H1 (cell line): Measurements from ENCODE around the gene IL1R1. TPM values are rescaled to one million over a fixed set of nuclear protein-coding genes. Genes with fewer than 3 reads are reported as not detected.
A peak's percentile ranks its signal among the peaks of the same experiment; 100 is the strongest.

ENCODE experiments used
- CTCF ChIA-PET: fragments of 300-600 bp; sonication (Branson Sonifier 250); formaldehyde crosslinking; loops from one replicate; lab custom pipeline; 2021; ENCODE audit not compliant: partially characterized antibody; lab: Charles Lee
- POLR2A ChIA-PET: fragments of 300-600 bp; sonication (Branson Sonifier 250); formaldehyde crosslinking; loops from one replicate; lab custom pipeline; 2021; ENCODE audit warnings: inconsistent platforms; ENCODE audit not compliant: partially characterized antibody; lab: Charles Lee
- DNase-seq, 2 experiments: peaks; one replicate each; pipeline versions ENCODE4 v3.0.0 to v3.0.0-alpha.2; 2010 to 2022; ENCODE audit warnings: low spot score in 2 of 2, low read depth in 1 of 2, mixed read lengths in 1 of 2
- FAIRE-seq: peaks from 2 replicates; lab custom pipeline; 2011; peaks lifted over from hg19 to GRCh38; lab: Jason Lieb, UNC
- H2AFZ ChIP-seq: 2 replicates; pipeline ENCODE4 v1.8.1; 2012; ENCODE audit warnings: low read length, inconsistent platforms
- H2AK5ac ChIP-seq: 2 replicates; pipeline ENCODE4 v1.6.1; 2013; ENCODE audit warnings: low read depth, low read length
- H2BK120ac ChIP-seq: replicated peaks from 2 replicates; pipeline ENCODE3; 2013; ENCODE audit warnings: low read depth, low read length, inconsistent platforms
- H2BK12ac ChIP-seq: 2 replicates; pipeline ENCODE4 v1.6.1; 2013; ENCODE audit warnings: low read depth, low read length
- H2BK15ac ChIP-seq: 2 replicates; pipeline ENCODE4 v1.6.1; 2013; ENCODE audit warnings: low read length
- H2BK20ac ChIP-seq: 2 replicates; pipeline ENCODE4 v1.6.1; 2013; ENCODE audit warnings: low read length
- H2BK5ac ChIP-seq: 2 replicates; pipeline ENCODE4 v1.6.1; 2013; ENCODE audit warnings: low read depth, low read length
- H3K14ac ChIP-seq: 2 replicates; pipeline ENCODE4 v1.6.1; 2013; ENCODE audit warnings: inconsistent platforms; ENCODE audit not compliant: insufficient read length
- H3K18ac ChIP-seq: 2 replicates; pipeline ENCODE4 v1.6.1; 2013; ENCODE audit warnings: low read length; ENCODE audit errors: extremely low read depth
- H3K23ac ChIP-seq: 2 replicates; pipeline ENCODE4 v1.6.1; 2013; ENCODE audit warnings: inconsistent platforms; ENCODE audit not compliant: insufficient read length
- H3K23me2 ChIP-seq: 2 replicates; pipeline ENCODE4 v1.6.1; 2013; ENCODE audit warnings: low read depth, low read length
- H3K27ac ChIP-seq: 2 replicates; pipeline ENCODE4 v1.6.1; 2011; ENCODE audit warnings: low read depth, low read length, inconsistent platforms
- H3K27me3 ChIP-seq, 4 experiments: replicated peaks in 1 of 4; 1 replicate in 1 of 4; 2 replicates in 3 of 4; pipeline versions ENCODE4 v1.6.1 to v1.8.1; 2011 to 2013; ENCODE audit warnings: low read length in 3 of 4, mild to moderate bottlenecking in 3 of 4, inconsistent platforms in 2 of 4, mixed read lengths in 2 of 4, moderate library complexity in 1 of 4; ENCODE audit not compliant: control insufficient read depth in 3 of 4, insufficient read depth in 3 of 4; ENCODE audit errors: extremely low read depth in 1 of 4
- H3K36me3 ChIP-seq, 4 experiments: 2 replicates each; pipeline versions ENCODE4 v1.6.1 to v1.8.1; 2011 to 2013; ENCODE audit warnings: mild to moderate bottlenecking in 4 of 4, low read length in 3 of 4, moderate library complexity in 2 of 4, control low read depth in 1 of 4, inconsistent platforms in 1 of 4; ENCODE audit not compliant: insufficient read depth in 4 of 4, control insufficient read depth in 2 of 4
- H3K4ac ChIP-seq: replicated peaks from 2 replicates; pipeline ENCODE3; 2013; ENCODE audit warnings: low read length, low read depth, mixed read lengths, inconsistent platforms; ENCODE audit not compliant: insufficient read length
- H3K4me1 ChIP-seq, 4 experiments: replicated peaks in 1 of 4; 1 replicate in 1 of 4; 2 replicates in 3 of 4; pipeline versions ENCODE4 v1.6.1 to v1.8.1; 2011 to 2013; ENCODE audit warnings: low read length in 3 of 4, inconsistent platforms in 2 of 4, mixed read lengths in 1 of 4; ENCODE audit not compliant: insufficient read depth in 4 of 4, control insufficient read depth in 3 of 4
- H3K4me2 ChIP-seq, 2 experiments: 2 replicates each; pipeline versions ENCODE4 v1.6.1 to v1.8.1; 2011 to 2013; ENCODE audit warnings: low read depth in 2 of 2, low read length in 2 of 2, control low read depth in 1 of 2, inconsistent platforms in 1 of 2, mild to moderate bottlenecking in 1 of 2; ENCODE audit not compliant: insufficient read depth in 1 of 2
- H3K4me3 ChIP-seq, 4 experiments: fragments of 200-600, 300-600 bp in 1 of 4; sonication (generic), shearing (Covaris generic), sonication (Bioruptor Twin) in 1 of 4; 2 replicates each; pipeline versions ENCODE4 v1.5.1 to v1.8.1; 2011 to 2016; ENCODE audit warnings: low read length in 4 of 4, low read depth in 3 of 4, control low read depth in 2 of 4, inconsistent platforms in 2 of 4, mild to moderate bottlenecking in 2 of 4, mixed read lengths in 1 of 4, moderate library complexity in 1 of 4; ENCODE audit not compliant: insufficient read depth in 2 of 4; ENCODE audit errors: extremely low read depth in 1 of 4
- H3K56ac ChIP-seq: replicated peaks from 2 replicates; pipeline ENCODE3; 2013; ENCODE audit warnings: low read depth, mild to moderate bottlenecking, mixed read lengths, low read length, inconsistent platforms; ENCODE audit not compliant: insufficient read length
- H3K79me1 ChIP-seq: 2 replicates; pipeline ENCODE4 v1.6.1; 2013; ENCODE audit warnings: low read depth, low read length, control low read depth
- H3K79me2 ChIP-seq, 2 experiments: 2 replicates each; pipeline versions ENCODE4 v1.6.1 to v1.8.1; 2012 to 2013; ENCODE audit warnings: low read length in 2 of 2, mild to moderate bottlenecking in 2 of 2, inconsistent platforms in 1 of 2; ENCODE audit not compliant: insufficient read depth in 2 of 2, control insufficient read depth in 1 of 2
- H3K9ac ChIP-seq, 4 experiments: replicated peaks in 1 of 4; 1 replicate in 1 of 4; 2 replicates in 3 of 4; pipeline versions ENCODE4 v1.6.1 to v1.8.1; 2011 to 2013; ENCODE audit warnings: low read depth in 3 of 4, low read length in 3 of 4, control low read depth in 2 of 4, mild to moderate bottlenecking in 2 of 4, moderate library complexity in 2 of 4, inconsistent platforms in 1 of 4; ENCODE audit errors: extremely low read depth in 1 of 4
- H3K9me3 ChIP-seq, 2 experiments: 2 replicates each; pipeline versions ENCODE4 v1.6.1 to v1.8.1; 2012 to 2013; ENCODE audit warnings: mild to moderate bottlenecking in 2 of 2, moderate library complexity in 2 of 2, control low read depth in 1 of 2, inconsistent platforms in 1 of 2, low read depth in 1 of 2, low read length in 1 of 2, mixed read lengths in 1 of 2; ENCODE audit not compliant: insufficient read depth in 2 of 2
- H4K20me1 ChIP-seq, 2 experiments: replicated peaks in 1 of 2; 2 replicates each; pipeline versions ENCODE3 to v1.8.1; 2011 to 2013; ENCODE audit warnings: inconsistent platforms in 2 of 2, low read length in 2 of 2, mild to moderate bottlenecking in 1 of 2; ENCODE audit not compliant: insufficient read depth in 2 of 2, control insufficient read depth in 1 of 2
- H4K5ac ChIP-seq: 2 replicates; pipeline ENCODE4 v1.6.1; 2013; ENCODE audit warnings: low read length, low read depth, mixed read lengths, inconsistent platforms; ENCODE audit not compliant: insufficient read length
- H4K8ac ChIP-seq: 2 replicates; pipeline ENCODE4 v1.8.0; 2013; ENCODE audit warnings: mild to moderate bottlenecking, moderate library complexity, low read length, inconsistent platforms; ENCODE audit not compliant: insufficient read depth; ENCODE audit errors: extremely low read depth
- H4K91ac ChIP-seq: replicated peaks from 2 replicates; pipeline ENCODE3; 2013; ENCODE audit warnings: low read length, mixed read lengths, inconsistent platforms; ENCODE audit not compliant: insufficient read length
- POLR2AphosphoS5 ChIP-seq: IDR thresholded peaks from 2 replicates; pipeline ENCODE4 v1.6.1; 2011; ENCODE audit warnings: low read depth, low read length
- RAD21 ChIP-seq, 2 experiments: IDR thresholded peaks in 1 of 2; conservative IDR thresholded peaks in 1 of 2; 2 replicates each; pipeline ENCODE4 v1.6.1; 2011; ENCODE audit warnings: low read depth in 2 of 2, low read length in 2 of 2, improper control_type of control experiment in 1 of 2, inconsistent platforms in 1 of 2, mild to moderate bottlenecking in 1 of 2, moderate library complexity in 1 of 2
- WGBS, 2 experiments: shearing (Covaris generic) in 1 of 2; methylation state at CpG; one replicate each; pipeline versions ENCODE4 v1.1.6 to v1.1.7; 2013 to 2015; ENCODE audit warnings: low lambda C conversion rate in 2 of 2, mixed read lengths in 2 of 2, inconsistent platforms in 1 of 2, low coverage in 1 of 2, missing lambda C conversion rate in 1 of 2; ENCODE audit not compliant: insufficient replicate concordance in 2 of 2, insufficient coverage in 1 of 2, insufficient read length in 1 of 2; ENCODE audit errors: extremely low coverage in 1 of 2, missing lambda C conversion rate in 1 of 2; 5-methylcytosine and 5-hydroxymethylcytosine counted together
- polyA plus RNA-seq, 7 experiments: library from polyadenylated mRNA; depleted of rRNA in 3 of 7; stranded (reverse) in 5 of 7; unstranded in 2 of 7; fragments of >200 nt in 5 of 7; fragments of 200-250 nt in 2 of 7; gene quantifications; 1 replicate in 5 of 7; 2 replicates in 1 of 7; 4 replicates in 1 of 7; pipeline versions ENCODE4 v1.2.1 to v1.2.3, GENCODE V29; 2011 to 2013; ENCODE audit warnings: missing spikeins in 2 of 7, mixed read lengths in 2 of 7
- total RNA-seq: library from RNA; stranded (reverse); fragmentation: NEBNext Ultra II Directional; extraction: Animal tissue kit (Norgen Biotek cat#: 25700); gene quantifications from 2 replicates; pipeline ENCODE4 v1.2.1, GENCODE V29; 2021
- TF ChIP-seq, protein P1 (sequence below): IDR thresholded peaks from 2 replicates; pipeline ENCODE4 v1.6.1; 2011; ENCODE audit warnings: low read depth, mild to moderate bottlenecking, low read length; ENCODE audit not compliant: insufficient read depth

Gene IL1R1
- total and polyA plus RNA-seq, 2 of the 8 experiments (the other 6 are each of a cell fraction or from before 2014, with no cell fraction given): 0.34 to 0.47 TPM

DNA sequence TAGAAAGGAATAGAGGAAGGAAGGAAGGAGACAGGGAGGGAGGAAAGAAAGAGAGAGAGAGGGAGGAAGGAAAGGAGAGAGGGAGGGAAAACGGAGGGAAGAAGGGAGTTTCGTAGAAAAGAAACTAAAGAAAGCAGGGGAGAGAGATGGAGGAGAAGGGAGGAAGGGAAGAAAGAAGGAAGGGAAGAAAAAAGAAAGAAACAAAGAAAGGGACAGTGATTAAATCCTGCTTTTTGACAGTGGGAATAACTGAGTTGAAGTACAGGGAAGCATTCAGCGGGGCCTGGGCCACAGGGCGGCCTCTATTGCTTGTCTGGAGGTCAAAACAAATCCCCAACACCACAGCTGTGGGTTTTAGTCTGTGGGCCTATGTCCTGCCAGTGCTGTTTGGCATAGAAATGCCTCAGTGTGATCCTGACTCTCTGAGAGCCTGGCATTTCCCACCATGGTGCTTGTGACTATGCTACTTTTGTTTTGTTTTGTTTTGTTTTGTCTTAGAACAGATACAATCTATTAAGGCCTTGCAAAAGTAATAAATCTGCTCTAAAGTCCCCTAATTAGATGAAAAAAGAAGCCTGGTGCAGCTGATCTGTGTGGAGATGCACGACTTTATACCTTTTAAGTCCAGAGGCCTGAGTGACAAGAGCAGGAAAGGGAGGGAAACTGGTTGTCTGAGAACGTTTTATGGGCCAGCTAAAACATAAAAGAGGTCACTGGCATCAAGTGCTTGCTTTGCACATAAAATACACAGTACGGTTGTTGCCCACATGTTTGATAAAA lies 84.3 kb downstream of the IL1R1 start:
- H4K20me1 ChIP-seq: no peaks in the 10 kb centered on the region
- CTCF ChIA-PET: interaction anchor here (0.6 to 1.7 kb wide), 3 partner anchors 11 to 221 kb away, joined by 3 read pairs; no protein-coding TSS in a partner anchor
- no peak overlapping the region for H3K23ac ChIP-seq
- H2BK12ac ChIP-seq: no peak overlapping the region
- H3K14ac ChIP-seq: no peak overlapping the region
- no peak overlapping the region for H4K91ac ChIP-seq
- no peak overlapping the region for H3K4ac ChIP-seq
- H2BK5ac ChIP-seq: no peak overlapping the region
- H3K27ac ChIP-seq: no peak overlapping the region
- no peak overlapping the region for H2BK20ac ChIP-seq
- 86 to 100% methylated on average over 2 to 7 of the region's 7 CpGs for WGBS, 2 experiments
- DNase-seq (no peak), FAIRE-seq (no peak)
- H3K18ac ChIP-seq: no peak overlapping the region
- no peaks in the 10 kb centered on the region for H3K79me1 ChIP-seq
- no peaks in the 10 kb centered on the region for H3K23me2 ChIP-seq
- H3K4me1 ChIP-seq: peaks cover 0 to 8% (median 4%) of the 10 kb centered on the region in 4 experiments; a peak in 5 of 7 replicates
- H4K8ac ChIP-seq: no peak overlapping the region
- H2AFZ ChIP-seq: 0 out of 2 replicates have a peak overlapping the region, but pooled peaks have one; percentile 40
- no peak overlapping the region for H2BK120ac ChIP-seq
- no peak overlapping the region for H3K56ac ChIP-seq
- H3K9ac ChIP-seq: no peak overlapping the region
- no peaks in the 10 kb centered on the region for H3K36me3 ChIP-seq
- no peaks in the 10 kb centered on the region for H3K9me3 ChIP-seq
- H3K79me2 ChIP-seq: no peaks in the 10 kb centered on the region
- H4K5ac ChIP-seq: no peak overlapping the region
- POLR2A ChIA-PET: no interaction called here
- H2AK5ac ChIP-seq: no peak overlapping the region
- no peak overlapping the region for H2BK15ac ChIP-seq
- no peak overlapping the region; a peak in 1 of 4 replicates for H3K4me2 ChIP-seq
- H3K4me3 ChIP-seq: no peak overlapping the region
- no peaks in the 10 kb centered on the region for H3K27me3 ChIP-seq
- TF ChIP-seq RAD21 (IDR thresholded peaks at IDR 0.05 in 1 of 2, conservative IDR thresholded peaks at IDR 0.05 in 1 of 2; ENCODE audit: low read depth in 2 of 2, low read length in 2 of 2) (no peak), POLR2AphosphoS5 (no peak)
- TF ChIP-seq, protein P1, sequence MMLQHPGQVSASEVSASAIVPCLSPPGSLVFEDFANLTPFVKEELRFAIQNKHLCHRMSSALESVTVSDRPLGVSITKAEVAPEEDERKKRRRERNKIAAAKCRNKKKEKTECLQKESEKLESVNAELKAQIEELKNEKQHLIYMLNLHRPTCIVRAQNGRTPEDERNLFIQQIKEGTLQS: no peak
